DOHH2 (cell line): ENCODE data around the gene SDCBP2.

Experiments used
- H3F3A ChIP-seq: fragments of 200-600 bp; sonication (generic), shearing (Covaris generic); 2 replicates; pipeline ENCODE4 v1.6.0; 2016; ENCODE audit warnings: antibody characterized with exemption, mild to moderate bottlenecking; ENCODE audit not compliant: control insufficient read depth, insufficient read depth
- H3K27ac ChIP-seq: fragments of 200-600 bp; sonication (generic); 2 replicates; pipeline ENCODE4 v1.5.1; 2014; ENCODE audit warnings: low read depth, mild to moderate bottlenecking, low read length, moderate library complexity
- H3K27me3 ChIP-seq: fragments of 200-600 bp; sonication (generic); 2 replicates; pipeline ENCODE4 v1.6.1; 2014; ENCODE audit warnings: mild to moderate bottlenecking, low read length, mixed read lengths; ENCODE audit not compliant: control insufficient read depth
- H3K36me3 ChIP-seq: fragments of 200-600 bp; sonication (generic); 2 replicates; pipeline ENCODE4 v1.6.1; 2014; ENCODE audit warnings: mild to moderate bottlenecking, low read length, moderate library complexity, mixed read lengths; ENCODE audit not compliant: control insufficient read depth
- H3K4me1 ChIP-seq: fragments of 200-600 bp; sonication (generic); 2 replicates; pipeline ENCODE4 v1.6.1; 2014; ENCODE audit warnings: mild to moderate bottlenecking, low read length, mixed read lengths; ENCODE audit not compliant: control insufficient read depth
- H3K4me2 ChIP-seq: fragments of 200-600 bp; sonication (generic); 2 replicates; pipeline ENCODE4 v1.6.0; 2014; ENCODE audit warnings: mild to moderate bottlenecking, low read length, moderate library complexity
- H3K4me3 ChIP-seq: fragments of 200-600 bp; sonication (generic); 2 replicates; pipeline ENCODE4 v1.5.1; 2014; ENCODE audit warnings: mild to moderate bottlenecking, low read length, mixed read lengths
- H3K79me2 ChIP-seq: fragments of 200-600 bp; sonication (generic); 2 replicates; pipeline ENCODE4 v1.6.1; 2014; ENCODE audit warnings: mild to moderate bottlenecking, low read length, mixed read lengths; ENCODE audit not compliant: control insufficient read depth
- H3K9me2 ChIP-seq: fragments of 200-600 bp; sonication (generic); replicated peaks from 2 replicates; pipeline ENCODE4 v1.6.1; 2014; ENCODE audit warnings: mild to moderate bottlenecking, low read length, mixed read lengths; ENCODE audit not compliant: control insufficient read depth
- H3K9me3 ChIP-seq: fragments of 200-600 bp; sonication (generic); 2 replicates; pipeline ENCODE4 v1.6.1; 2014; ENCODE audit warnings: antibody characterized with exemption, low read length, mixed read lengths; ENCODE audit not compliant: control insufficient read depth, insufficient read depth
- H4K20me1 ChIP-seq: fragments of 200-600 bp; sonication (generic); 2 replicates; pipeline ENCODE4 v1.6.0; 2014; ENCODE audit warnings: low read depth, mild to moderate bottlenecking, antibody characterized with exemption, low read length, moderate library complexity; ENCODE audit not compliant: control insufficient read depth, insufficient read depth
- CTCF ChIP-seq: fragments of 200-600 bp; sonication (generic); IDR thresholded peaks from one replicate; pipeline ENCODE4 v1.5.1; 2014; ENCODE audit warnings: antibody characterized with exemption, mild to moderate bottlenecking, low read depth, low read length; ENCODE audit not compliant: poor library complexity, severe bottlenecking
- EZH2phosphoT487 ChIP-seq: fragments of 200-600 bp; sonication (generic); IDR thresholded peaks from 2 replicates; pipeline ENCODE4 v1.6.1; 2017; ENCODE audit warnings: borderline replicate concordance, mild to moderate bottlenecking, antibody characterized with exemption, low read length, moderate library complexity, mixed read lengths

SDCBP2 gene

GRCh38 chr20:1369970-1370369 is 41.0 kb upstream of the SDCBP2 start:
- Histone ChIP-seq H4K20me1 (peaks cover 13% of the 10 kb centered on the region), H3F3A (0 out of 2 replicates have a peak, but pooled peaks cover under 1% of the 10 kb centered on the region), H3K9me3 (no peaks in the 10 kb centered on the region), H3K27ac (no peak overlapping the region), H3K4me1 (no peaks in the 10 kb centered on the region), H3K79me2 (peaks cover 25% of the 10 kb centered on the region), H3K9me2 (no peaks in the 10 kb centered on the region), H3K4me2 (no peak overlapping the region), H3K36me3 (peaks cover 67% of the 10 kb centered on the region), H3K4me3 (no peak overlapping the region), H3K27me3 (no peaks in the 10 kb centered on the region)
- TF ChIP-seq CTCF: no peak
- TF ChIP-seq EZH2phosphoT487: no peak

DNA sequence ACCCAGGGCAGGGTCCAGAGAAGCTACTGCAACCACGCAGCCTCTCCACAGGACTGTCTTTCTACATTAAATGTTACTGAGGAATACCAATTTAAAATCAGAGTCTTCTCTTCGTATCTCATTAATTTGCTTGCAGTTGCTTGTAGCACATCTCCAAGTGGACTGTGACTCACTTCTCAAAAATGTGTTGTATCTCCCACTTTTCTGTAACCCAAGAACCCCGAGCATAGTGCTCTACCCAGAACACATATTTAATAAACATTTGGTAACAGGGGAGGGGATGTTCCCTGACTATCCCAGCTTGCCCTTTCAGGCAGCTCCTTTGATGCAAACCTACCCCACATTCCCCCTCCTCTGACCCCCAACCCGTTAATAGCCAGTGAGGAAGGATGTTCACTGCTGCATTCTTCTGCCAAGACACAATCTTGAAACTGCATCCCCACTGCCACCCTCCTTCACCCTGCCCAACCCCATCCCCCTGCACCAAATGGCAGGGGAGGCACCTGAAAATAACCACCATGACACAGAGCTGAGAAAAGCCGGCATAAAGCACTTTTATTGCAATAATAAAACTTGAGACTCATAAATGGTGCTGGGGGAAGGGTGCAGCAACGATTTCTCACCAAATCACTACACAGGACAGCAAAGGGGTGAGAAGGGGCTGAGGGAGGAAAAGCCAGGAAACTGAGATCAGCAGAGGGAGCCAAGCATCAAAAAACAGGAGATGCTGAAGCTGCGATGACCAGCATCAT is 39.7 kb upstream of the SDCBP2 start:
- 0 out of 2 replicates have a peak, but pooled peaks cover 3% of the 10 kb centered on the region for H3F3A ChIP-seq
- peaks cover 5% of the 10 kb centered on the region for H3K4me1 ChIP-seq
- no peak overlapping the region for H3K27ac ChIP-seq
- peaks cover 8% of the 10 kb centered on the region; the same call in 1 of the 2 replicates for H4K20me1 ChIP-seq
- H3K27me3 ChIP-seq: no peaks in the 10 kb centered on the region
- H3K9me3 ChIP-seq: no peaks in the 10 kb centered on the region
- TF ChIP-seq CTCF (no peak), EZH2phosphoT487 (no peak)
- peaks cover 13% of the 10 kb centered on the region for H3K79me2 ChIP-seq
- H3K36me3 ChIP-seq: peaks cover 54% of the 10 kb centered on the region
- H3K4me2 ChIP-seq: no peak overlapping the region
- H3K9me2 ChIP-seq: no peaks in the 10 kb centered on the region
- H3K4me3 ChIP-seq: no peak overlapping the region

- peaks cover 49% of the 10 kb centered on the region for H3K36me3 ChIP-seq
- H3K4me3 ChIP-seq: no peak overlapping the region
- H3K27me3 ChIP-seq: no peaks in the 10 kb centered on the region
- no peaks in the 10 kb centered on the region for H3K9me2 ChIP-seq
- H3K27ac ChIP-seq: no peak overlapping the region
- no peak for TF ChIP-seq EZH2phosphoT487
- TF ChIP-seq CTCF: no peak
- peaks cover 5% of the 10 kb centered on the region for H3K4me1 ChIP-seq
- H4K20me1 ChIP-seq: peaks cover 6% of the 10 kb centered on the region; the same call in 1 of the 2 replicates
- H3K9me3 ChIP-seq: no peaks in the 10 kb centered on the region
- H3K4me2 ChIP-seq: no peak overlapping the region
- H3K79me2 ChIP-seq: peaks cover 7% of the 10 kb centered on the region
- 0 out of 2 replicates have a peak, but pooled peaks cover 3% of the 10 kb centered on the region for H3F3A ChIP-seq
These were observed 38.5 kb upstream of the SDCBP2 start for GRCh38 chr20:1367479-1367878.
